DOHH2 (cell line): Measurements from ENCODE around the gene ARMH2.

ENCODE experiments used
- H3F3A ChIP-seq: fragments of 200-600 bp; sonication (generic), shearing (Covaris generic); 2 replicates; pipeline ENCODE4 v1.6.0; 2016; ENCODE audit warnings: antibody characterized with exemption, mild to moderate bottlenecking; ENCODE audit not compliant: control insufficient read depth, insufficient read depth
- H3K27ac ChIP-seq: fragments of 200-600 bp; sonication (generic); 2 replicates; pipeline ENCODE4 v1.5.1; 2014; ENCODE audit warnings: low read depth, mild to moderate bottlenecking, low read length, moderate library complexity
- H3K27me3 ChIP-seq: fragments of 200-600 bp; sonication (generic); 2 replicates; pipeline ENCODE4 v1.6.1; 2014; ENCODE audit warnings: mild to moderate bottlenecking, low read length, mixed read lengths; ENCODE audit not compliant: control insufficient read depth
- H3K36me3 ChIP-seq: fragments of 200-600 bp; sonication (generic); 2 replicates; pipeline ENCODE4 v1.6.1; 2014; ENCODE audit warnings: mild to moderate bottlenecking, low read length, moderate library complexity, mixed read lengths; ENCODE audit not compliant: control insufficient read depth
- H3K4me1 ChIP-seq: fragments of 200-600 bp; sonication (generic); 2 replicates; pipeline ENCODE4 v1.6.1; 2014; ENCODE audit warnings: mild to moderate bottlenecking, low read length, mixed read lengths; ENCODE audit not compliant: control insufficient read depth
- H3K4me2 ChIP-seq: fragments of 200-600 bp; sonication (generic); 2 replicates; pipeline ENCODE4 v1.6.0; 2014; ENCODE audit warnings: mild to moderate bottlenecking, low read length, moderate library complexity
- H3K4me3 ChIP-seq: fragments of 200-600 bp; sonication (generic); 2 replicates; pipeline ENCODE4 v1.5.1; 2014; ENCODE audit warnings: mild to moderate bottlenecking, low read length, mixed read lengths
- H3K79me2 ChIP-seq: fragments of 200-600 bp; sonication (generic); 2 replicates; pipeline ENCODE4 v1.6.1; 2014; ENCODE audit warnings: mild to moderate bottlenecking, low read length, mixed read lengths; ENCODE audit not compliant: control insufficient read depth
- H3K9me2 ChIP-seq: fragments of 200-600 bp; sonication (generic); replicated peaks from 2 replicates; pipeline ENCODE4 v1.6.1; 2014; ENCODE audit warnings: mild to moderate bottlenecking, low read length, mixed read lengths; ENCODE audit not compliant: control insufficient read depth
- H3K9me3 ChIP-seq: fragments of 200-600 bp; sonication (generic); 2 replicates; pipeline ENCODE4 v1.6.1; 2014; ENCODE audit warnings: antibody characterized with exemption, low read length, mixed read lengths; ENCODE audit not compliant: control insufficient read depth, insufficient read depth
- H4K20me1 ChIP-seq: fragments of 200-600 bp; sonication (generic); 2 replicates; pipeline ENCODE4 v1.6.0; 2014; ENCODE audit warnings: low read depth, mild to moderate bottlenecking, antibody characterized with exemption, low read length, moderate library complexity; ENCODE audit not compliant: control insufficient read depth, insufficient read depth
- EZH2phosphoT487 ChIP-seq: fragments of 200-600 bp; sonication (generic); IDR thresholded peaks from 2 replicates; pipeline ENCODE4 v1.6.1; 2017; ENCODE audit warnings: borderline replicate concordance, mild to moderate bottlenecking, antibody characterized with exemption, low read length, moderate library complexity, mixed read lengths
- TF ChIP-seq, protein P1 (sequence below): fragments of 200-600 bp; sonication (generic); IDR thresholded peaks from one replicate; pipeline ENCODE4 v1.5.1; 2014; ENCODE audit warnings: antibody characterized with exemption, mild to moderate bottlenecking, low read depth, low read length; ENCODE audit not compliant: poor library complexity, severe bottlenecking

ARMH2 gene

DNA sequence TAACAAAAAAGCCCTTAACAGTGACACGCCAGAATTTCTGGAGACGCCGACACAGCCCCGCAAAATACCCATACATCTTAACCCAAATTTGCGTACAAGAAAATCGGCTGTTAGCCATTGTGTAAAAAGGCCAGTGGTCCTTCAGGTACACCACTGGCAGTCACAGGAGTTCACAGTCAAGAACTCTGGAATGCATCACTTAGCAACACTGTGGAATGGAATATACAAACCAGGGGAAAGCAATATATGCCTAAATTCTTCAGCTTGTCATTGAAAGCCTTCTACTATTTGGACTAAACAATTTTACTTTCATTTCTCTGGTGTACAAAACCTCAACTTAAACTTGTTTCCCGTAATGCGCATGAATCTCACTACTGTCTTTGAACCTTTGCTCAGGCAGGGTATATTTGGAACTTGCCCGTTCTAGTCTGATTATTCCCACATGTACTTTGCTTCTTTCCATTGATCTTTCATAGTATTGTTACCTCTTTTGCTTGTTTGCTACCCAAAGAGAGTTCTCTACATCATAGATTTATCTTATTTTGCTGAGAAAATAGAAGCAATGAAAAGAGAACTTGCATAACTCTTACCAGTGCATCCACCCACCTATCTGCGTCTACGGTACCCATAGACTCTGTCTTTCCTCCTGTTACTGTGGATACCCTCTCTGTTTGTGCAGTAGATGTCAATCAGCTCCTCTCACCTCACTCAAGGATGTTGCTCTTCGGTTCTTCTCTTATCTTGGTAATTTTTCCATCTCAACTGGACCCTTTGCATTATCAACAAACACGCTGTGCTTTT lies at the start of gene ARMH2:
ARMH2 (minus strand) TSS at position 178 of the 801 bp plus-strand sequence; CDS start at position 118, 60 bp downstream.
- Histone ChIP-seq H3K9me3 (no peaks in the 10 kb centered on the region), H3K4me3 (no peak within 1 kb of the TSS), H3K27ac (no peak within 1 kb of the TSS), H4K20me1 (no peaks in the 10 kb centered on the region), H3K4me1 (no peaks in the 10 kb centered on the region), H3K27me3 (no peaks in the 10 kb centered on the region), H3K9me2 (no peaks in the 10 kb centered on the region), H3K79me2 (no peaks in the 10 kb centered on the region), H3K4me2 (no peak within 1 kb of the TSS), H3F3A (peaks cover 7% of the 10 kb centered on the region), H3K36me3 (peaks cover 8% of the 10 kb centered on the region)
- TF ChIP-seq EZH2phosphoT487 = no peak
- TF ChIP-seq, protein P1, sequence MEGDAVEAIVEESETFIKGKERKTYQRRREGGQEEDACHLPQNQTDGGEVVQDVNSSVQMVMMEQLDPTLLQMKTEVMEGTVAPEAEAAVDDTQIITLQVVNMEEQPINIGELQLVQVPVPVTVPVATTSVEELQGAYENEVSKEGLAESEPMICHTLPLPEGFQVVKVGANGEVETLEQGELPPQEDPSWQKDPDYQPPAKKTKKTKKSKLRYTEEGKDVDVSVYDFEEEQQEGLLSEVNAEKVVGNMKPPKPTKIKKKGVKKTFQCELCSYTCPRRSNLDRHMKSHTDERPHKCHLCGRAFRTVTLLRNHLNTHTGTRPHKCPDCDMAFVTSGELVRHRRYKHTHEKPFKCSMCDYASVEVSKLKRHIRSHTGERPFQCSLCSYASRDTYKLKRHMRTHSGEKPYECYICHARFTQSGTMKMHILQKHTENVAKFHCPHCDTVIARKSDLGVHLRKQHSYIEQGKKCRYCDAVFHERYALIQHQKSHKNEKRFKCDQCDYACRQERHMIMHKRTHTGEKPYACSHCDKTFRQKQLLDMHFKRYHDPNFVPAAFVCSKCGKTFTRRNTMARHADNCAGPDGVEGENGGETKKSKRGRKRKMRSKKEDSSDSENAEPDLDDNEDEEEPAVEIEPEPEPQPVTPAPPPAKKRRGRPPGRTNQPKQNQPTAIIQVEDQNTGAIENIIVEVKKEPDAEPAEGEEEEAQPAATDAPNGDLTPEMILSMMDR = no peak

DNA sequence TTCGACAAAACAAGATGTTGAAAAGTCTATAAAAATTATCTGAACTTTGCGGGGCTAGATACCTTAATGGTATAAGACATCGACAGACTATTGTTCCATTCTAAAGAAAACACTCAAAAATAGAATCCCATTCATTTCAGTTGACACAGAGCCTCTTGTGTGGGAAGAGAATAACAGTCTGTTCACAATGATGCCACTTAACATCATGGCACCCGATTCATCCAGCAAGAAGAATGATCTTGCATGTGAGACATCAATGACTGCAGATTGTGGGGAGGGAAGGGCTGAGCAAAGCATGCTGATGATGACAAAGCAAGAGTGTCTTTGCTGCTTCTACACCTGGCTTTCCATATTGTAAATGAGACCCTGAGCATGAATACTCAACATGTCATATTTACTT lies 49.7 kb upstream of the ARMH2 start:
- peaks cover 95% of the 10 kb centered on the region for H3K36me3 ChIP-seq
- H3K4me1 ChIP-seq = no peaks in the 10 kb centered on the region
- H3K27ac ChIP-seq = no peak overlapping the region
- no peak for TF ChIP-seq EZH2phosphoT487
- TF ChIP-seq, protein P1 = no peak
- peaks cover 3% of the 10 kb centered on the region; the same call in 1 of the 2 replicates for H3F3A ChIP-seq
- H3K27me3 ChIP-seq = no peaks in the 10 kb centered on the region
- no peaks in the 10 kb centered on the region for H3K9me3 ChIP-seq
- no peaks in the 10 kb centered on the region for H4K20me1 ChIP-seq
- H3K4me2 ChIP-seq = no peak overlapping the region
- H3K4me3 ChIP-seq = no peak overlapping the region
- H3K79me2 ChIP-seq = no peaks in the 10 kb centered on the region
- H3K9me2 ChIP-seq = no peaks in the 10 kb centered on the region

DNA sequence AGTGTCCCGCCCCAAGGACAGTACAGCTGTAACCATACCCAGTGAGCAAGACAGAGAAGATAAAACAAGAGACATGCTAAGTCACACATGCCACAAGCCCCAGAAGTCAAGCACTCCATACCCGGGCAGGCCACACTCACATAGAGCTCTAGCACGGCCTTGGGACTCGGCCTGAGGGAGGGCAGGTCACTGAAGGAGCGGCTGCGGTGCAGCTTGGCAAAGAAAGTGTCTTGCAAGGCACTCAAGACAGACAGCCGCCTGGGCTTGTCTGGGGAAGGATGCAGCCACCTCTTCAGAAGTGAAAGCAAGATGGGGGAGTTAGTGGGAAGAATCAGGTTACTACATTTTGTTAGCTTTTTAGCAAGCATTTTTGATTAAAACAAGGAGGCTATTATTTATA lies 48.7 kb upstream of the ARMH2 start:
- Histone ChIP-seq H4K20me1 (no peaks in the 10 kb centered on the region), H3F3A (peaks cover 3% of the 10 kb centered on the region; the same call in 1 of the 2 replicates), H3K4me3 (no peak overlapping the region), H3K4me1 (no peaks in the 10 kb centered on the region), H3K27ac (no peak overlapping the region), H3K9me3 (no peaks in the 10 kb centered on the region), H3K27me3 (no peaks in the 10 kb centered on the region), H3K79me2 (no peaks in the 10 kb centered on the region), H3K9me2 (no peaks in the 10 kb centered on the region), H3K4me2 (no peak overlapping the region), H3K36me3 (peaks cover 95% of the 10 kb centered on the region)
- TF ChIP-seq, protein P1 = no peak
- TF ChIP-seq EZH2phosphoT487 = no peak
